Fibroblast of mammary gland (primary cell): Measurements from ENCODE around the gene NRXN3.

Experiments used
- DNase-seq: peaks from one replicate; pipeline ENCODE4 v3.0.0-alpha.2; 2010; ENCODE audit warnings: low read depth
- H3K4me3 ChIP-seq: 2 replicates; pipeline ENCODE4 v1.5.1; 2011; ENCODE audit warnings: low read depth, mild to moderate bottlenecking, low read length, moderate library complexity; ENCODE audit not compliant: control insufficient read depth
- CTCF ChIP-seq: conservative IDR thresholded peaks from 2 replicates; pipeline ENCODE4 v1.5.1; 2011; ENCODE audit warnings: low read depth, low read length, inconsistent platforms; ENCODE audit not compliant: control insufficient read depth, insufficient read depth

NRXN3 gene

DNA sequence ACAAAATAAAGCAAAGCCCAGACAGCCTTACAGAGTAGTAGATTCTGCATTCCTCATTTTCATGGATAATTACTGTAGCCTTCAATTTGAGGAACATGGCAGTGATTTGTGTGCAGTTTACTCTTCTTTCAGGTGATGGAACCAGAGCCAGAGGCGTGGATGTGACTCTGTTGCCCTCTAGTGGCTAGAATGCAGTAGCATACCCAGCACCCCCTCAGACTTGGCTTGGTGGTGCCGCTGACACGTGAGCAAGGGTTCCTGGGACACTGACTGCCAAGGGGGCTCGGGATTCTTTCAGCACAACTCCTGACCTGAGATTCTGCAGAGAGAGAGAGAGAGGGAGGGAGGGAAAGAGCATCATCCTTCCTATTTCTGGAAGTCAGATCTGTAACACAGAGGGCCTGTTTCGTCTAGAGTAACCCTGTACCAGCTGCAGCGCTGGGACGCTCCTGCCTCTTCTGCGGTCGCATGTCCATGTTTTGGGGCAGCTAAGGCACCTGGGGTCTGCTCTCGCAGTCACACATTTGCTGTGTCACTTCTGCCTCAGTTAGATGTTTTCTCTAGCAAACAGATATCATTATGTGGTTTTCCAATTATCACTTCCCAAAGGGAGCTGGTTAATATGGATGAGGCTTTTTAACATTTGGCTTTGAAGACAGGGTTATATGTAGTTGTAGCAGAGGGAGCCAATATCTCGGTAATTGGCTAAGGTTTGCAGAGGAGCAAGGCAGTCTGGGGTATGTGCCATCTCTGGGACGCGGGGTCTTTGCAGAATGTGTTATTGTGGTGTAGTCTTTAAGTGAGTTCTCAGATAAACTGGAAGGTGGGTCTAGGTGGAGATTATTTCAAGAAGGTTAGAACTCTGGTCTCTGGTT is 428.1 kb downstream of the NRXN3 start:
- no peak overlapping the region for H3K4me3 ChIP-seq
- DNase-seq = peak; percentile 52
- TF ChIP-seq CTCF = peak; percentile 97

DNA sequence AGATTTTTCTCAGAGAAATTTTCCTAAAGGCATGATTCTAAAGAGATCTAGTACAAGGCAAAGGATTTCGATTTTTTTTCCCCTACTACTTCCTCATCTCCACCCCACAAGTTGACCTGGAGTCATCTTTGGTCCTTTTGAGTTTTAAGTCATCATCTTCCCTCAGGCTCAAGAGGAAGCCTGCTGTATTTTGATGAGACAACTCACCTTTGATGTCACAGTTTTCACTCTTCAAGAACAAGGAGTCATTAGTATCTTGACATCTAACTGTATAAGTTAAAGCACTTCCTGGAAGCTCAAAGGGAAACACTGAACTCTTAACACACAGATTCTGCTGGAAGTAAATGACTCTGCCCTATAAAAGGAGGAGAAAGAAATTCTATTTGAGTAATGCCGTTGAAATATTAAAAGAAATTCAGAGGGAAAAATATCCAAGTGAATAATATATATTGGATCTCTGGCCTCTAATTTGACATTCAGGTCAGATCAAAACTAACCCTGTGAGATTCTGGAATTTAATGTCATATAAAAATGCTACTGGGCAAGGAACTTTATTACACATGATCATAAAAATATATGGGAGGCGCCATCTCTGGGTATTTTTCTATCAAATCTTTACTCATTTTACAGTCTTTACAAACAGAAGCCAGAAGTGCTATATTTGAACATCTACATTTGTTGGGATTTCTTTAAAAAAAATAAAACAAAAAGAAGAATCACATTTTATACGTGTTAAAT is 435.0 kb downstream of the NRXN3 start:
- TF ChIP-seq CTCF = no peak
- peak; percentile 11 for DNase-seq
- no peak overlapping the region for H3K4me3 ChIP-seq

GRCh38 chr14:78605897-78606500 is 435.8 kb downstream of the NRXN3 start:
- peak; percentile 91 for DNase-seq
- no peak overlapping the region for H3K4me3 ChIP-seq
- TF ChIP-seq CTCF = no peak

- no peak for TF ChIP-seq CTCF
- H3K4me3 ChIP-seq = no peak overlapping the region
- DNase-seq = no peak
Observed at GRCh38 chr14:78608998-78609787, 439.0 kb downstream of the NRXN3 start.

DNA sequence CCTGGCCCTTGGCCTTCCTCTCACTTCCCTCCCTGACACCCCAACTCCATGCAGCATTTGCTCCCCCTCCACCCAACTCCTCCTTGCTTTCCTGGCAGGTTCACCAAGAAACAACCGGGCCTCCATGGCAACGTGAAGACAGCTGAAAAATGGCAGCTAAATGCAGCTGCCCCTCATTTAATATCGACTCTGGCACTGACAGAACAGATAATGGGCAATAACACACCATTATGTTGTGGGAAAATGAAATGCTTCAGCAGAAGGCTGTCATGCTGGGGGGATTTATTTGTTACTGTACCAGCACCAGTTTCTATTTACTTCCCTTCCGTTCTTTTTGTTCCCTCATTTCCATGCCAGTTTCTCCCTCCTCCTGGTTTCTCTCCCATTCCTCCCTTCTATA is 440.8 kb downstream of the NRXN3 start:
- DNase-seq = no peak
- no peak for TF ChIP-seq CTCF
- no peak overlapping the region for H3K4me3 ChIP-seq
